Loucy (cell line): Measurements from ENCODE around the gene TMEM184A.
"Not testable (repeated sequence)": the region's sequence is repeated elsewhere in the genome, so short reads cannot be mapped to it uniquely, and the experiment has no call there.

Experiments
- H2AFZ ChIP-seq: fragments of 200-600 bp; sonication (generic); 2 replicates; pipeline ENCODE4 v1.6.0; 2016; ENCODE audit warnings: antibody characterized with exemption, mild to moderate bottlenecking, low read length, moderate library complexity
- H3F3A ChIP-seq: fragments of 200-600 bp; 2 replicates; pipeline ENCODE4 v1.6.0; 2016; ENCODE audit warnings: antibody characterized with exemption, low read depth, mild to moderate bottlenecking
- H3K27me3 ChIP-seq: fragments of 200-600 bp; sonication (generic); 2 replicates; pipeline ENCODE4 v1.6.1; 2014; ENCODE audit warnings: low read length, mild to moderate bottlenecking; ENCODE audit not compliant: insufficient read depth, poor library complexity, severe bottlenecking
- H3K36me3 ChIP-seq: fragments of 200-600 bp; sonication (generic); 2 replicates; pipeline ENCODE4 v1.6.1; 2016; ENCODE audit warnings: low read length; ENCODE audit not compliant: insufficient read depth
- H3K4me1 ChIP-seq: fragments of 200-600 bp; sonication (generic); 2 replicates; pipeline ENCODE4 v1.5.1; 2014; ENCODE audit warnings: low read length, mild to moderate bottlenecking; ENCODE audit not compliant: insufficient read depth, poor library complexity, severe bottlenecking
- H3K4me2 ChIP-seq: fragments of 200-600 bp; sonication (generic); 2 replicates; pipeline ENCODE4 v1.6.0; 2014; ENCODE audit warnings: antibody characterized with exemption, low read length, low read depth, mild to moderate bottlenecking; ENCODE audit not compliant: poor library complexity, severe bottlenecking
- H3K4me3 ChIP-seq: fragments of 200-600 bp; sonication (generic); 2 replicates; pipeline ENCODE4 v1.5.1; 2014; ENCODE audit warnings: low read length, mild to moderate bottlenecking, mixed read lengths; ENCODE audit not compliant: poor library complexity, severe bottlenecking
- H3K79me2 ChIP-seq: fragments of 200-600 bp; sonication (generic); 2 replicates; pipeline ENCODE4 v1.6.1; 2014; ENCODE audit warnings: low read length; ENCODE audit not compliant: insufficient read depth
- H3K9ac ChIP-seq: fragments of 200-600 bp; sonication (generic); 2 replicates; pipeline ENCODE4 v1.6.0; 2014; ENCODE audit warnings: mild to moderate bottlenecking, low read depth, low read length, moderate library complexity; ENCODE audit not compliant: poor library complexity, severe bottlenecking
- H3K9me2 ChIP-seq: fragments of 200-600 bp; sonication (generic); replicated peaks from 2 replicates; pipeline ENCODE4 v1.6.1; 2016; ENCODE audit warnings: low read depth, low read length, mixed read lengths
- H3K9me3 ChIP-seq: fragments of 200-600 bp; sonication (generic); 2 replicates; pipeline ENCODE4 v1.6.1; 2014; ENCODE audit warnings: mild to moderate bottlenecking, antibody characterized with exemption, low read length, low read depth; ENCODE audit not compliant: insufficient read depth
- H4K20me1 ChIP-seq: fragments of 200-600 bp; sonication (generic); 2 replicates; pipeline ENCODE4 v1.6.0; 2014; ENCODE audit warnings: antibody characterized with exemption, low read length, mild to moderate bottlenecking; ENCODE audit not compliant: insufficient read depth, poor library complexity, severe bottlenecking
- CTCF ChIP-seq: fragments of 200-600 bp; sonication (generic); conservative IDR thresholded peaks from 2 replicates; pipeline ENCODE4 v1.5.1; 2014; ENCODE audit warnings: mild to moderate bottlenecking, antibody characterized with exemption, low read length
- EZH2phosphoT487 ChIP-seq: fragments of 200-600 bp; IDR thresholded peaks from 2 replicates; pipeline ENCODE4 v1.6.1; 2018; ENCODE audit warnings: antibody characterized with exemption, mild to moderate bottlenecking, moderate library complexity, borderline replicate concordance

The TMEM184A gene

GRCh38 chr7:1516586-1517251 lies 39.3 kb downstream of the TMEM184A start:
- Histone ChIP-seq H3K9me3 (no peaks in the 10 kb centered on the region), H3K36me3 (no peaks in the 10 kb centered on the region), H3K79me2 (peaks cover 20% of the 10 kb centered on the region), H3K9me2 (no peaks in the 10 kb centered on the region), H3K4me3 (no peak overlapping the region), H3K27me3 (no peaks in the 10 kb centered on the region), H2AFZ (no peak overlapping the region), H3K9ac (no peak overlapping the region), H3F3A (no peaks in the 10 kb centered on the region), H3K4me1 (peaks cover 31% of the 10 kb centered on the region), H3K4me2 (no peak overlapping the region), H4K20me1 (no peaks in the 10 kb centered on the region)
- no peak for TF ChIP-seq EZH2phosphoT487
- no peak for TF ChIP-seq CTCF

GRCh38 chr7:1515509-1515967 lies 40.5 kb downstream of the TMEM184A start:
- not testable (repeated sequence) for H4K20me1 ChIP-seq, H3K36me3 ChIP-seq, H3K9me3 ChIP-seq, H3K4me2 ChIP-seq, H3K4me3 ChIP-seq, H3K27me3 ChIP-seq, H3F3A ChIP-seq, H3K9me2 ChIP-seq, H2AFZ ChIP-seq
- Histone ChIP-seq H3K4me1 (peaks cover 41% of the 10 kb centered on the region), H3K79me2 (peaks cover 27% of the 10 kb centered on the region), H3K9ac (peak overlapping the region; percentile 16)

- no peaks in the 10 kb centered on the region for H3K36me3 ChIP-seq
- no peaks in the 10 kb centered on the region for H3K9me3 ChIP-seq
- no peaks in the 10 kb centered on the region for H3K9me2 ChIP-seq
- peaks cover 27% of the 10 kb centered on the region for H3K79me2 ChIP-seq
- no peak for TF ChIP-seq EZH2phosphoT487
- no peak for TF ChIP-seq CTCF
- no peak overlapping the region for H3K4me3 ChIP-seq
- H3K4me1 ChIP-seq, result peaks cover 46% of the 10 kb centered on the region
- no peaks in the 10 kb centered on the region for H3K27me3 ChIP-seq
- H3K9ac ChIP-seq, result peak overlapping the region; percentile 16
- H3F3A ChIP-seq, result no peaks in the 10 kb centered on the region
- H2AFZ ChIP-seq, result no peak overlapping the region
- no peaks in the 10 kb centered on the region for H4K20me1 ChIP-seq
- no peak overlapping the region for H3K4me2 ChIP-seq
Measured at GRCh38 chr7:1514995-1515401, 41.0 kb downstream of the TMEM184A start.

GRCh38 chr7:1514407-1514806 lies 41.6 kb downstream of the TMEM184A start:
- Histone ChIP-seq H3K79me2 (peaks cover 27% of the 10 kb centered on the region), H3K9ac (no peak overlapping the region), H2AFZ (no peak overlapping the region), H3K36me3 (no peaks in the 10 kb centered on the region), H3K4me2 (no peak overlapping the region), H3K9me3 (no peaks in the 10 kb centered on the region), H3F3A (no peaks in the 10 kb centered on the region), H3K9me2 (no peaks in the 10 kb centered on the region), H3K4me1 (peaks cover 52% of the 10 kb centered on the region), H3K4me3 (no peak overlapping the region), H3K27me3 (no peaks in the 10 kb centered on the region), H4K20me1 (no peaks in the 10 kb centered on the region)
- TF ChIP-seq CTCF (no peak), EZH2phosphoT487 (no peak)
